Stomach (tissue), 4 donors: ENCODE results near the gene ZSCAN5A.
"Not testable (repeated sequence)": the region's sequence is repeated elsewhere in the genome, so short reads cannot be mapped to it uniquely, and the experiment has no call there.

Source experiments
- POLR2A ChIP-seq, 4 donors: fragments of 450-650 bp; IDR thresholded peaks; one replicate each; pipeline ENCODE4 v1.6.1; 2016; ENCODE audit warnings: antibody characterized with exemption in 4 of 4, control low read depth in 2 of 4, mild to moderate bottlenecking in 1 of 4, moderate library complexity in 1 of 4
- TF ChIP-seq, protein P1 (sequence below), 7 experiments: fragments of 450-650 bp in 4 of 7; fragments of 200-600 bp in 3 of 7; sonication (generic) in 3 of 7; IDR thresholded peaks; one replicate each; pipeline ENCODE4 v1.5.1; 2016 to 2019; ENCODE audit warnings: antibody characterized with exemption in 7 of 7, control low read depth in 2 of 7, mild to moderate bottlenecking in 1 of 7

DNA sequence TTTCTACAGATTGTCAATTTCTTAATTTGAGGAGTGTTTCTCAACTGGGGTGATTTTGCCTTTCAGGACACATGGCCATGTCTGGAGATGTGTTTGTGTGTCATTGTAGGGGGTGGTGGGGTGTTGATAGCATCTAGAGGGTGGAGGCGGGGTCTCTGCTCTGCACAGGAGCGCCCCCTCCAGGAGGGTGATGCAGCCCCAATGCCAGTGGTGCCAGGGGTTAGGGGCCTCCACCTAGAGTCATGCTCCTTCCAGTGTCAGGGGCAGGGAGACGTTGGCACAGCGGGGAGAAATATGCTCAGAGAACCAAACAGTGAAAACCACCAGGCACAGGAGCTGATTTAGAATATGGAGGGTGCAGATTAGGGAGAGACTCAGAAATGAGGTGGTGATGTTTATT is 68.9 kb downstream of the ZSCAN5A start:
- TF ChIP-seq, protein P1, sequence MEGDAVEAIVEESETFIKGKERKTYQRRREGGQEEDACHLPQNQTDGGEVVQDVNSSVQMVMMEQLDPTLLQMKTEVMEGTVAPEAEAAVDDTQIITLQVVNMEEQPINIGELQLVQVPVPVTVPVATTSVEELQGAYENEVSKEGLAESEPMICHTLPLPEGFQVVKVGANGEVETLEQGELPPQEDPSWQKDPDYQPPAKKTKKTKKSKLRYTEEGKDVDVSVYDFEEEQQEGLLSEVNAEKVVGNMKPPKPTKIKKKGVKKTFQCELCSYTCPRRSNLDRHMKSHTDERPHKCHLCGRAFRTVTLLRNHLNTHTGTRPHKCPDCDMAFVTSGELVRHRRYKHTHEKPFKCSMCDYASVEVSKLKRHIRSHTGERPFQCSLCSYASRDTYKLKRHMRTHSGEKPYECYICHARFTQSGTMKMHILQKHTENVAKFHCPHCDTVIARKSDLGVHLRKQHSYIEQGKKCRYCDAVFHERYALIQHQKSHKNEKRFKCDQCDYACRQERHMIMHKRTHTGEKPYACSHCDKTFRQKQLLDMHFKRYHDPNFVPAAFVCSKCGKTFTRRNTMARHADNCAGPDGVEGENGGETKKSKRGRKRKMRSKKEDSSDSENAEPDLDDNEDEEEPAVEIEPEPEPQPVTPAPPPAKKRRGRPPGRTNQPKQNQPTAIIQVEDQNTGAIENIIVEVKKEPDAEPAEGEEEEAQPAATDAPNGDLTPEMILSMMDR (IDR thresholded peaks at IDR 0.05) = not testable (repeated sequence)
- TF ChIP-seq POLR2A (IDR thresholded peaks at IDR 0.05) = not testable (repeated sequence)
